ENCODE data around the gene TYW3.
"Not testable (repeated sequence)": the region's sequence is repeated elsewhere in the genome, so short reads cannot be mapped to it uniquely, and the experiment has no call there.

The TYW3 gene

GRCh38 chr1:74737333-74737732, 4.4 kb downstream of the TYW3 start:
- TF ChIP-seq CTCF (IDR thresholded peaks at IDR 0.05; ENCODE audit: control extremely low read depth, extremely low read depth, low read depth, missing control alignments), result no peak
- CTCF ChIA-PET, result interaction anchor here (1.0 to 2.6 kb wide), 3 partner anchors 9 to 22 kb away, joined by 3 to 7 read pairs (median 6); no protein-coding TSS in a partner anchor
- DNase-seq (ENCODE audit: extremely low spot score), result no peak
- POLR2A ChIA-PET, result no interaction called here

GRCh38 chr1:74740307-74740980, 7.5 kb downstream of the TYW3 start:
- CTCF ChIA-PET, result interaction anchor here (1.5 kb wide), 1 partner anchor 42 kb away, joined by 3 read pairs; no protein-coding TSS in a partner anchor
- POLR2A ChIA-PET; DNase-seq (ENCODE audit: extremely low spot score): not testable (repeated sequence)

- DNase-seq (ENCODE audit: extremely low spot score); POLR2A ChIA-PET: not testable (repeated sequence)
- CTCF ChIA-PET, result interaction anchor here (3.2 kb wide), 1 partner anchor 12 kb away, joined by 16 read pairs; the partner anchor contains the start of genes CRYZ and TYW3
Measured at GRCh38 chr1:74745247-74745646, 12.3 kb downstream of the TYW3 start.

GRCh38 chr1:74748960-74749359, 16.0 kb downstream of the TYW3 start:
- no peak for TF ChIP-seq CTCF (IDR thresholded peaks at IDR 0.05; ENCODE audit: control extremely low read depth, extremely low read depth, low read depth, missing control alignments)
- peak; percentile 32 for DNase-seq (ENCODE audit: extremely low spot score)
- ChIA-PET POLR2A (no interaction called here), CTCF (interaction anchor here (1.2 to 2.1 kb wide), 4 partner anchors 13 to 23 kb away, joined by 3 to 6 read pairs (median 4); no protein-coding TSS in a partner anchor)

GRCh38 chr1:74753104-74753503, 20.2 kb downstream of the TYW3 start:
- CTCF ChIA-PET, result no interaction called here
- no peak for TF ChIP-seq CTCF (IDR thresholded peaks at IDR 0.05; ENCODE audit: control extremely low read depth, extremely low read depth, low read depth, missing control alignments)
- no peak for DNase-seq (ENCODE audit: extremely low spot score)
- POLR2A ChIA-PET, result no interaction called here

- CTCF ChIA-PET, result interaction anchor here (1.1 to 1.4 kb wide), 2 partner anchors 11 to 22 kb away, joined by 3 to 5 read pairs; partner anchors contain the start of genes CRYZ and TYW3
- DNase-seq (ENCODE audit: extremely low spot score), result no peak
- POLR2A ChIA-PET, result no interaction called here
- no peak for TF ChIP-seq CTCF (IDR thresholded peaks at IDR 0.05; ENCODE audit: control extremely low read depth, extremely low read depth, low read depth, missing control alignments)
Measured at GRCh38 chr1:74755475-74755874, 22.5 kb downstream of the TYW3 start.

GRCh38 chr1:74756650-74757049, 23.7 kb downstream of the TYW3 start:
- CTCF ChIA-PET; DNase-seq (ENCODE audit: extremely low spot score); POLR2A ChIA-PET: not testable (repeated sequence)

- no peak for DNase-seq (ENCODE audit: extremely low spot score)
- ChIA-PET POLR2A (no interaction called here), CTCF (interaction anchor here (1.1 to 1.7 kb wide), 2 partner anchors 8 to 12 kb away, joined by 5 read pairs; no protein-coding TSS in a partner anchor)
- TF ChIP-seq CTCF (IDR thresholded peaks at IDR 0.05; ENCODE audit: control extremely low read depth, extremely low read depth, low read depth, missing control alignments), result no peak
Measured at GRCh38 chr1:74763807-74764206, 30.9 kb downstream of the TYW3 start.

Measured in GM10248 (cell line).